ENCODE data around the gene STAG3.
"Not testable (repeated sequence)": the region's sequence is repeated elsewhere in the genome, so short reads cannot be mapped to it uniquely, and the experiment has no call there.

Gene STAG3

GRCh38 chr7:100141555-100141949 is 36.2 kb upstream of the STAG3 start:
- no CpG with 5 or more reads among the region's 3 CpGs for WGBS, 2 donors (ENCODE audit: extremely low coverage in 2 of 2, insufficient read length in 2 of 2, insufficient replicate concordance in 1 of 2)
- DNase-seq (ENCODE audit: low spot score), result no peak
- Histone ChIP-seq H3K4ac (ENCODE audit: low read length) (no peak overlapping the region), H3K27me3 (ENCODE audit: control insufficient read depth in 3 of 3, insufficient read depth in 3 of 3, low read depth in 1 of 3, low read length in 3 of 3) (no peaks in the 10 kb centered on the region), H2BK15ac (ENCODE audit: low read length) (no peak overlapping the region), H3K18ac (ENCODE audit: low read length) (no peak overlapping the region), H2BK5ac (ENCODE audit: low read length) (no peak overlapping the region), H2AFZ (ENCODE audit: low read length) (no peak overlapping the region), H3K4me2 (ENCODE audit: insufficient read depth, low read length, poor library complexity, severe bottlenecking) (no peak overlapping the region), H4K91ac (ENCODE audit: low read depth, low read length, poor library complexity) (no peak overlapping the region), H3K9me3 (replicated peaks in 1 of 2; ENCODE audit: control insufficient read depth in 2 of 2, insufficient read depth in 1 of 2, low read depth in 1 of 2, low read length in 2 of 2) (no peaks in the 10 kb centered on the region), H2BK120ac (ENCODE audit: low read depth, low read length) (no peak overlapping the region), H2AK5ac (ENCODE audit: low read depth, low read length) (no peak overlapping the region), H3K23ac (ENCODE audit: low read depth, low read length, poor library complexity) (no peak overlapping the region), H3K36me3 (replicated peaks in 1 of 2; ENCODE audit: control insufficient read depth in 2 of 2, insufficient read depth in 2 of 2, low read length in 2 of 2) (peaks cover 0 to 1% of the 10 kb centered on the region in 2 donors), H3K4me3 (ENCODE audit: low read length in 2 of 2) (no peak overlapping the region), H3K4me1 (ENCODE audit: control insufficient read depth in 2 of 2, insufficient read depth in 1 of 2, low read depth in 1 of 2, low read length in 2 of 2) (no peaks in the 10 kb centered on the region), H2BK12ac (ENCODE audit: low read length) (no peak overlapping the region), H3K79me1 (ENCODE audit: low read depth, low read length) (no peaks in the 10 kb centered on the region), H3K27ac (replicated peaks; ENCODE audit: low read length) (no peak overlapping the region), H3K14ac (ENCODE audit: low read length) (no peak overlapping the region), H4K8ac (ENCODE audit: low read depth, low read length) (no peak overlapping the region), H3K9ac (ENCODE audit: low read depth, low read length, poor library complexity) (no peak overlapping the region)

GRCh38 chr7:100142461-100142860 is 35.3 kb upstream of the STAG3 start:
- Histone ChIP-seq H3K23ac (ENCODE audit: low read depth, low read length, poor library complexity) (no peak overlapping the region), H3K79me1 (ENCODE audit: low read depth, low read length) (no peaks in the 10 kb centered on the region), H3K9ac (ENCODE audit: low read depth, low read length, poor library complexity) (no peak overlapping the region), H2AK5ac (ENCODE audit: low read depth, low read length) (no peak overlapping the region), H2BK12ac (ENCODE audit: low read length) (no peak overlapping the region), H3K9me3 (replicated peaks in 1 of 2; ENCODE audit: control insufficient read depth in 2 of 2, insufficient read depth in 1 of 2, low read depth in 1 of 2, low read length in 2 of 2) (no peaks in the 10 kb centered on the region), H2AFZ (ENCODE audit: low read length) (no peak overlapping the region), H3K27me3 (ENCODE audit: control insufficient read depth in 3 of 3, insufficient read depth in 3 of 3, low read depth in 1 of 3, low read length in 3 of 3) (no peaks in the 10 kb centered on the region), H2BK15ac (ENCODE audit: low read length) (no peak overlapping the region), H3K4me3 (ENCODE audit: low read length in 2 of 2) (no peak overlapping the region), H3K27ac (replicated peaks; ENCODE audit: low read length) (no peak overlapping the region), H2BK5ac (ENCODE audit: low read length) (no peak overlapping the region), H3K18ac (ENCODE audit: low read length) (no peak overlapping the region), H4K91ac (ENCODE audit: low read depth, low read length, poor library complexity) (no peak overlapping the region), H3K4me1 (ENCODE audit: control insufficient read depth in 2 of 2, insufficient read depth in 1 of 2, low read depth in 1 of 2, low read length in 2 of 2) (no peaks in the 10 kb centered on the region), H3K4me2 (ENCODE audit: insufficient read depth, low read length, poor library complexity, severe bottlenecking) (no peak overlapping the region), H2BK120ac (ENCODE audit: low read depth, low read length) (no peak overlapping the region), H4K8ac (ENCODE audit: low read depth, low read length) (no peak overlapping the region), H3K4ac (ENCODE audit: low read length) (no peak overlapping the region), H3K14ac (ENCODE audit: low read length) (no peak overlapping the region), H3K36me3 (replicated peaks in 1 of 2; ENCODE audit: control insufficient read depth in 2 of 2, insufficient read depth in 2 of 2, low read length in 2 of 2) (peaks cover 0 to 1% of the 10 kb centered on the region in 2 donors)
- no peak for DNase-seq (ENCODE audit: low spot score)
- no CpG with 5 or more reads among the region's 3 CpGs for WGBS, 2 donors (ENCODE audit: extremely low coverage in 2 of 2, insufficient read length in 2 of 2, insufficient replicate concordance in 1 of 2)

- not testable (repeated sequence) for H4K8ac ChIP-seq (ENCODE audit: low read depth, low read length); H2BK5ac ChIP-seq (ENCODE audit: low read length); H2AFZ ChIP-seq (ENCODE audit: low read length); H2AK5ac ChIP-seq (ENCODE audit: low read depth, low read length); H2BK12ac ChIP-seq (ENCODE audit: low read length); H3K14ac ChIP-seq (ENCODE audit: low read length); H3K23ac ChIP-seq (ENCODE audit: low read depth, low read length, poor library complexity); H2BK120ac ChIP-seq (ENCODE audit: low read depth, low read length); H3K36me3 ChIP-seq (replicated peaks in 1 of 2; ENCODE audit: control insufficient read depth in 2 of 2, insufficient read depth in 2 of 2, low read length in 2 of 2); H4K91ac ChIP-seq (ENCODE audit: low read depth, low read length, poor library complexity); H3K9me3 ChIP-seq (replicated peaks in 1 of 2; ENCODE audit: control insufficient read depth in 2 of 2, insufficient read depth in 1 of 2, low read depth in 1 of 2, low read length in 2 of 2); H3K18ac ChIP-seq (ENCODE audit: low read length); H3K27ac ChIP-seq (replicated peaks; ENCODE audit: low read length); H3K27me3 ChIP-seq (ENCODE audit: control insufficient read depth in 3 of 3, insufficient read depth in 3 of 3, low read depth in 1 of 3, low read length in 3 of 3); H3K4me2 ChIP-seq (ENCODE audit: insufficient read depth, low read length, poor library complexity, severe bottlenecking); H3K9ac ChIP-seq (ENCODE audit: low read depth, low read length, poor library complexity); H2BK15ac ChIP-seq (ENCODE audit: low read length); H3K4ac ChIP-seq (ENCODE audit: low read length); DNase-seq (ENCODE audit: low spot score); H3K79me1 ChIP-seq (ENCODE audit: low read depth, low read length); H3K4me1 ChIP-seq (ENCODE audit: control insufficient read depth in 2 of 2, insufficient read depth in 1 of 2, low read depth in 1 of 2, low read length in 2 of 2); H3K4me3 ChIP-seq (ENCODE audit: low read length in 2 of 2)
- WGBS, 2 donors (ENCODE audit: extremely low coverage in 2 of 2, insufficient read length in 2 of 2, insufficient replicate concordance in 1 of 2), result no CpG with 5 or more reads among the region's 4 CpGs
Observed at GRCh38 chr7:100146350-100146749, 31.4 kb upstream of the STAG3 start.

GRCh38 chr7:100147278-100147677 is 30.4 kb upstream of the STAG3 start:
- Histone ChIP-seq H3K4me2 (ENCODE audit: insufficient read depth, low read length, poor library complexity, severe bottlenecking) (no peak overlapping the region), H2BK5ac (ENCODE audit: low read length) (no peak overlapping the region)
- whole genome bisulfite sequencing, 2 donors (ENCODE audit: extremely low coverage in 2 of 2, insufficient read length in 2 of 2, insufficient replicate concordance in 1 of 2), result no CpG with 5 or more reads among the region's 2 CpGs

More at GRCh38 chr7:100147278-100147677, 30.4 kb upstream of the STAG3 start:
- H2BK120ac ChIP-seq (ENCODE audit: low read depth, low read length), result no peak overlapping the region
- H3K14ac ChIP-seq (ENCODE audit: low read length), result no peak overlapping the region
- no peaks in the 10 kb centered on the region for H3K27me3 ChIP-seq (ENCODE audit: control insufficient read depth in 3 of 3, insufficient read depth in 3 of 3, low read depth in 1 of 3, low read length in 3 of 3)
- peaks cover 4% of the 10 kb centered on the region for H3K79me1 ChIP-seq (ENCODE audit: low read depth, low read length)
- H2AK5ac ChIP-seq (ENCODE audit: low read depth, low read length), result no peak overlapping the region
- no peak overlapping the region for H3K23ac ChIP-seq (ENCODE audit: low read depth, low read length, poor library complexity)
- H4K8ac ChIP-seq (ENCODE audit: low read depth, low read length), result no peak overlapping the region
- no peak overlapping the region for H2BK12ac ChIP-seq (ENCODE audit: low read length)
- H3K4ac ChIP-seq (ENCODE audit: low read length), result no peak overlapping the region
- no peak overlapping the region for H2BK15ac ChIP-seq (ENCODE audit: low read length)
- H2AFZ ChIP-seq (ENCODE audit: low read length), result no peak overlapping the region
- no peaks in the 10 kb centered on the region for H3K9me3 ChIP-seq (replicated peaks in 1 of 2; ENCODE audit: control insufficient read depth in 2 of 2, insufficient read depth in 1 of 2, low read depth in 1 of 2, low read length in 2 of 2)
- no peak overlapping the region for H3K9ac ChIP-seq (ENCODE audit: low read depth, low read length, poor library complexity)
- no peak overlapping the region for H3K18ac ChIP-seq (ENCODE audit: low read length)
- no peak overlapping the region for H4K91ac ChIP-seq (ENCODE audit: low read depth, low read length, poor library complexity)
- no peak overlapping the region for H3K27ac ChIP-seq (replicated peaks; ENCODE audit: low read length)
- peaks cover 0 to 9% of the 10 kb centered on the region in 2 donors for H3K4me1 ChIP-seq (ENCODE audit: control insufficient read depth in 2 of 2, insufficient read depth in 1 of 2, low read depth in 1 of 2, low read length in 2 of 2)
- H3K36me3 ChIP-seq (replicated peaks in 1 of 2; ENCODE audit: control insufficient read depth in 2 of 2, insufficient read depth in 2 of 2, low read length in 2 of 2), result peaks cover 0 to 13% of the 10 kb centered on the region in 2 donors
- DNase-seq (ENCODE audit: low spot score), result no peak
- no peak overlapping the region for H3K4me3 ChIP-seq (ENCODE audit: low read length in 2 of 2)
